SU-DHL-6 (cell line): Measurements from ENCODE around the gene GCFC2.

Experiments used
- CTCF ChIP-seq: fragments of 200-600 bp; sonication (generic); IDR thresholded peaks from one replicate; pipeline ENCODE4 v1.5.1; 2017; ENCODE audit warnings: antibody characterized with exemption, mild to moderate bottlenecking, low read length, moderate library complexity; ENCODE audit not compliant: insufficient read depth, poor library complexity, severe bottlenecking
- EZH2phosphoT487 ChIP-seq: fragments of 200-600 bp; sonication (generic), shearing (Covaris generic); conservative IDR thresholded peaks from 2 replicates; pipeline ENCODE4 v1.6.1; 2018; ENCODE audit warnings: mild to moderate bottlenecking, antibody characterized with exemption, low read length, moderate library complexity, mixed read lengths

GRCh38 chr2:75641587-75641986 lies 69.1 kb downstream of the GCFC2 start:
- no peak for TF ChIP-seq CTCF
- TF ChIP-seq EZH2phosphoT487: no peak
